Astrocyte of the spinal cord (primary cell): ENCODE data around the gene NRP2.

Source experiments
- DNase-seq: peaks from one replicate; pipeline ENCODE4 v3.0.0; 2011; ENCODE audit warnings: low read depth, low spot score
- H3K4me3 ChIP-seq: 2 replicates; pipeline ENCODE4 v1.5.1; 2011; ENCODE audit warnings: low read depth, mild to moderate bottlenecking, low read length, moderate library complexity
- in situ Hi-C: cut with HindIII; loops from 2 replicates; pipeline ENCODE4 v1.10.0; 2017; ENCODE audit warnings: low sequenced_read_pairs
- TF ChIP-seq, protein P1 (sequence below): IDR thresholded peaks from 2 replicates; pipeline ENCODE4 v1.5.1; 2012; ENCODE audit warnings: low read depth, mild to moderate bottlenecking, low read length, inconsistent platforms

Gene NRP2

DNA sequence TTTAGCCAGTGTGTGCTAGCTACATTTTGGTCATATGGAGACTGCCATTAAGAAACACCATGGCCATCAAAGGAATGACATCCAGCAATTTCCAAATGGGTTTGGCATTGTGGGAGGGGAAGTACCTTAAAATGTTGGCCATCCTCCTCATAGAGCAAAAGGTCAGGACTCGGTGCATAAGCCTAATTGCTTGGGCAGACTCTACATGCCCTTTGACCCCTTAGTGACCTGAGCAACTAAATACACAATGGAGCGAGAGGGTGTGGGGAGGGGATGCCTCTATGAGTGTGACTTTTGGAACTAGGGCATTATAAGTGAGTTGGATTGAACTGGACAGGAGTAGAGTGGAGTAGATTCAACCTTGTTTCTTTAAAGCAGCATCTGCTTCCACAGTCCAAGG lies 44.9 kb downstream of the NRP2 start:
- in situ Hi-C loops, result no loop called here
- TF ChIP-seq, protein P1, sequence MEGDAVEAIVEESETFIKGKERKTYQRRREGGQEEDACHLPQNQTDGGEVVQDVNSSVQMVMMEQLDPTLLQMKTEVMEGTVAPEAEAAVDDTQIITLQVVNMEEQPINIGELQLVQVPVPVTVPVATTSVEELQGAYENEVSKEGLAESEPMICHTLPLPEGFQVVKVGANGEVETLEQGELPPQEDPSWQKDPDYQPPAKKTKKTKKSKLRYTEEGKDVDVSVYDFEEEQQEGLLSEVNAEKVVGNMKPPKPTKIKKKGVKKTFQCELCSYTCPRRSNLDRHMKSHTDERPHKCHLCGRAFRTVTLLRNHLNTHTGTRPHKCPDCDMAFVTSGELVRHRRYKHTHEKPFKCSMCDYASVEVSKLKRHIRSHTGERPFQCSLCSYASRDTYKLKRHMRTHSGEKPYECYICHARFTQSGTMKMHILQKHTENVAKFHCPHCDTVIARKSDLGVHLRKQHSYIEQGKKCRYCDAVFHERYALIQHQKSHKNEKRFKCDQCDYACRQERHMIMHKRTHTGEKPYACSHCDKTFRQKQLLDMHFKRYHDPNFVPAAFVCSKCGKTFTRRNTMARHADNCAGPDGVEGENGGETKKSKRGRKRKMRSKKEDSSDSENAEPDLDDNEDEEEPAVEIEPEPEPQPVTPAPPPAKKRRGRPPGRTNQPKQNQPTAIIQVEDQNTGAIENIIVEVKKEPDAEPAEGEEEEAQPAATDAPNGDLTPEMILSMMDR, result no peak
- no peak for DNase-seq

DNA sequence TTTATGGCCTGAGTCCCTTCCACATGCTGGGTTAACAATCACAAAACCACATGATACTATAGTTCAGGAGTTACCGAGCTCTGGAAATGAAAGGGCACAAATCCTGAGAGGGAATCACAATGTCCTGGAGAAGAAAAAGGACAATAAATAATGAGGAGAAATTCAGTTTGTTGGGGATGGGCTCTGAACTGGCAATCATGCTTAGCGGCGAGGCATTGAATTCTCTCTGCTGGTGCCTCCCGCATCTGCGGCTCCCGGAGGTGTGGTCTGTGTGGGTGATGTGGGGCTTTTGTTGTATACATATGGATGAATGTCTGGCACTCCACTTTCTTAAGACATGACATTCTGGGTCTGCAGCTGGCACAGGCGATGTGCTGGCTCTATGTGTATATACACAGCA lies 46.1 kb downstream of the NRP2 start:
- TF ChIP-seq, protein P1, result no peak
- no peak for DNase-seq
- in situ Hi-C loops, result no loop called here
- no peak overlapping the region for H3K4me3 ChIP-seq

More for the DNA sequence above, 44.9 kb downstream of the NRP2 start:
- no peak overlapping the region for H3K4me3 ChIP-seq

GRCh38 chr2:205730191-205730590 lies 47.9 kb downstream of the NRP2 start:
- no peak overlapping the region for H3K4me3 ChIP-seq
- in situ Hi-C loops, result no loop called here
- no peak for DNase-seq
- TF ChIP-seq, protein P1, result no peak

DNA sequence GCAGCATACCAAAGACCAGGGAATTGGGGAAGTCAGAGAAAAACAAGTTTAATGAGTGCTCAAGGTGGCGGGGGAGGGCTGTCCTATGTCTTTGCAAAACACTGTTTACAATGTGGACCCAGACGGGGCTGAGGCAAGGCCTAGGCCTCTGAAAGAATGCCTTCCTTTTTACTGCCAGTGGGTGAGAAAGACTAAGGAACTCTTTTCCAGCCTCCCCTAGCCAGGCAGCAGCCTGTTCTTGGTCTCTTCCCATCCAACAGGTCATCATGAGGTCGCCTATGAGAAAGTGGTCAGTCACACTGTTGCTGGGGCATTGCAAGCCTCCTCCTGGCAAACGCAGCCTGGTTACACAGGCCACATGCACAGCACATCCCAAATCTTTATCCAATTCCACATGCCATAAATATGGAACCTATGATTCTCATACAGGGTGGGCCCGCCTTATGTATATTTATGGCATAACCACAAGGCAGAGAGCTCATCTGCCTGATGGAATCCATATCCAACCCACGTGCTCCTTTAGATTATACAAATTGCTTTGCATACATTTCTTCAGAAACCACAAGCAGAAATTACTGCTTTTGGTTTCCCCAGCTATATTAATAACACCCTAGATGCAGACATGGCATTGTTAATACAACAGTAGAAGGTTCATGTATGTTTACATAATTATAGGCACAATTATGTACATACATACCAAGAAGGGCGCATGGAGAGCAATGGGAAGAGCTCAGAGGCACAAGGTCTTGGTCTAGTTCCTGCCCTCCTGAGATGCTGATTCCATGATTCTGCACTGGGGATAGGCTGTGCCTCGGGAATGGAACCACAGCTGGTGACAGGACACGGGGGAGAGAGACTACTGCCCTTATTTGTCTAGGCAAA lies 48.6 kb downstream of the NRP2 start:
- TF ChIP-seq, protein P1, result no peak
- H3K4me3 ChIP-seq, result no peak overlapping the region
- peak; percentile 52 for DNase-seq
- in situ Hi-C loops, result no loop called here

DNA sequence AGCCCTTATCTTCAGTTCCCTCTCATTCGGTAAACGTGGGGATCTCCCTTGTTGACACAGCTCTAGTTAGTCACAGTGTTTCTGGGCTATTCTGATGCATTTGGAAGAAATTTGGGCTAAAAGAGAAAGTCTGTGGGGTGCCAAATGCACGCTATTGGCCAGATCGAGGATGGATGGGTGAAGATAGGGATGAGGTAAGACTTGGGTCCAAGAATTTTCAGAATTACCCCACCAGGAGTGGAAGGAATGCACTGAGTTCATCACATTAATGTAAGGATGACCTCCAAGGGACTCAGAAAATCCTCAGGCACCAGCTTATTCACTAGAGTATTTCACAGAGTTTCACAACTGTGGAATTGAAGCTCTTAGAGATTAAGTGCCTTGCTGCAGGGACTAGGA lies 49.3 kb downstream of the NRP2 start:
- no peak overlapping the region for H3K4me3 ChIP-seq
- DNase-seq, result peak; percentile 92
- TF ChIP-seq, protein P1, result no peak
- in situ Hi-C loops, result no loop called here

GRCh38 chr2:205732314-205732713 lies 50.0 kb downstream of the NRP2 start:
- TF ChIP-seq, protein P1, result no peak
- H3K4me3 ChIP-seq, result no peak overlapping the region
- DNase-seq, result no peak
- in situ Hi-C loops, result no loop called here
